PC-9 (cell line): ENCODE data around the gene CTNNA3. TPM values are rescaled to one million over a fixed set of nuclear protein-coding genes. Genes with fewer than 3 reads are reported as not detected.

Source experiments
- BruUV-seq: library from RNA; stranded (reverse); fragments of 400-500 nt; replicated peaks from 2 replicates; lab custom pipeline; 2021; lab: Mats Ljungman, UMichigan
- CTCF ChIA-PET: fragments of 300-600 bp; sonication (Branson Sonifier 250); formaldehyde crosslinking; loops from one replicate; lab custom pipeline; 2022; ENCODE audit warnings: antibody characterized with exemption; lab: Charles Lee
- POLR2A ChIA-PET: fragments of 300-600 bp; sonication (Branson Sonifier 250); formaldehyde crosslinking; loops from one replicate; lab custom pipeline; 2022; ENCODE audit warnings: antibody characterized with exemption; ENCODE audit not compliant: unreplicated experiment; lab: Charles Lee
- DNase-seq, 2 experiments: peaks; one replicate each; pipeline versions ENCODE4 v3.0.0 to v3.0.0-alpha.2; 2015 to 2022; ENCODE audit warnings: mixed read lengths in 1 of 2
- H2AFZ ChIP-seq: fragments of 200-600 bp; sonication (generic); 2 replicates; pipeline ENCODE4 v1.8.1; 2017; ENCODE audit warnings: antibody characterized with exemption
- H3F3A ChIP-seq: fragments of 200-600 bp; sonication (generic); 2 replicates; pipeline ENCODE4 v1.8.1; 2017; ENCODE audit warnings: antibody characterized with exemption, mild to moderate bottlenecking, low read depth; ENCODE audit not compliant: insufficient read depth
- H3K27ac ChIP-seq: fragments of 200-600 bp; sonication (generic); 2 replicates; pipeline ENCODE4 v1.6.1; 2016; ENCODE audit warnings: mixed run types
- H3K27me3 ChIP-seq: fragments of 200-600 bp; sonication (generic); 2 replicates; pipeline ENCODE4 v1.6.1; 2016; ENCODE audit warnings: low read depth, mixed run types; ENCODE audit not compliant: insufficient read depth
- H3K36me3 ChIP-seq: fragments of 200-600 bp; sonication (generic); 2 replicates; pipeline ENCODE4 v1.6.1; 2016; ENCODE audit warnings: low read depth, mixed run types
- H3K4me1 ChIP-seq: fragments of 200-600 bp; sonication (generic); replicated peaks from 2 replicates; pipeline ENCODE4 v1.6.1; 2016; ENCODE audit warnings: mixed run types; ENCODE audit not compliant: insufficient read depth
- H3K4me2 ChIP-seq: fragments of 200-600 bp; sonication (generic); 2 replicates; pipeline ENCODE4 v1.6.1; 2017; ENCODE audit warnings: mixed run types
- H3K4me3 ChIP-seq: fragments of 200-600 bp; sonication (generic); 2 replicates; pipeline ENCODE4 v1.6.1; 2016; ENCODE audit warnings: mixed run types
- H3K79me2 ChIP-seq: fragments of 200-600 bp; sonication (generic); 2 replicates; pipeline ENCODE4 v1.6.1; 2017; ENCODE audit warnings: low read depth, mixed run types
- H3K9me2 ChIP-seq: fragments of 200-600 bp; sonication (generic); 2 replicates; pipeline ENCODE4 v1.8.1; 2017; ENCODE audit warnings: mild to moderate bottlenecking; ENCODE audit not compliant: insufficient read depth
- H3K9me3 ChIP-seq: fragments of 200-600 bp; sonication (generic); 2 replicates; pipeline ENCODE4 v1.8.1; 2016; ENCODE audit warnings: low read depth; ENCODE audit not compliant: insufficient read depth
- H4K20me1 ChIP-seq: fragments of 200-600 bp; sonication (generic); 2 replicates; pipeline ENCODE4 v1.8.1; 2017; ENCODE audit not compliant: insufficient read depth
- EZH2 ChIP-seq: fragments of 200-600 bp; sonication (generic); IDR thresholded peaks from 2 replicates; pipeline ENCODE4 v1.8.0; 2017; ENCODE audit warnings: antibody characterized with exemption, low read depth
- intact Hi-C: fragments of 100-400 bp; cut with micrococcal nuclease; formaldehyde crosslinking; loops from one replicate; pipeline ENCODE4 v1.10.0; 2022; ENCODE audit not compliant: unreplicated experiment
- total RNA-seq: library from RNA; stranded (reverse); gene quantifications from 2 replicates; pipeline ENCODE4 v1.2.3, GENCODE V29; 2021
- TF ChIP-seq, protein P1 (sequence below): fragments of 200-600 bp; sonication (generic); conservative IDR thresholded peaks from 2 replicates; pipeline ENCODE4 v1.6.1; 2017; ENCODE audit warnings: mixed run types, antibody characterized with exemption, mild to moderate bottlenecking, moderate library complexity

CTNNA3 gene
- total RNA-seq, 1 experiment from 2014 or later: not detected

DNA sequence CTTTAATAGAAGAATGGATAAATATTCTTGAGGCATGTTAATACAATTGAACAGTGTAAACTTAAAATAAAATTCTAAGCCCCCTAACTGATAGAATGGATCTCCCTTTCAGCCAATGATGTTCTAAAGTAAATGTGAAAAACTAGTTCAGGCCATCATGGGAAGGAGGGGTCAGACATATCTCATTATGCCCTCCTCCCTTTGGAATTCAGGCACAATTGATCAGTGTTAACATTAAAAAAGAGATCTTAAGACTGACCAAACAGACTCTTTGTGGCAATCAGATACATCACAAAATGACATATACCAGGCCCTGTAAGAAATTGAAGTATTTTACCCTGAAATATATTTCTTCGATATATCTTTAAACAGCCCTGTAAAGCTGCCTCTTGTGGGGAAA is 1453.1 kb downstream of the CTNNA3 start:
- POLR2A ChIA-PET: no interaction called here
- no TSS peak for BruUV-seq
- no peak for TF ChIP-seq EZH2
- TF ChIP-seq, protein P1, sequence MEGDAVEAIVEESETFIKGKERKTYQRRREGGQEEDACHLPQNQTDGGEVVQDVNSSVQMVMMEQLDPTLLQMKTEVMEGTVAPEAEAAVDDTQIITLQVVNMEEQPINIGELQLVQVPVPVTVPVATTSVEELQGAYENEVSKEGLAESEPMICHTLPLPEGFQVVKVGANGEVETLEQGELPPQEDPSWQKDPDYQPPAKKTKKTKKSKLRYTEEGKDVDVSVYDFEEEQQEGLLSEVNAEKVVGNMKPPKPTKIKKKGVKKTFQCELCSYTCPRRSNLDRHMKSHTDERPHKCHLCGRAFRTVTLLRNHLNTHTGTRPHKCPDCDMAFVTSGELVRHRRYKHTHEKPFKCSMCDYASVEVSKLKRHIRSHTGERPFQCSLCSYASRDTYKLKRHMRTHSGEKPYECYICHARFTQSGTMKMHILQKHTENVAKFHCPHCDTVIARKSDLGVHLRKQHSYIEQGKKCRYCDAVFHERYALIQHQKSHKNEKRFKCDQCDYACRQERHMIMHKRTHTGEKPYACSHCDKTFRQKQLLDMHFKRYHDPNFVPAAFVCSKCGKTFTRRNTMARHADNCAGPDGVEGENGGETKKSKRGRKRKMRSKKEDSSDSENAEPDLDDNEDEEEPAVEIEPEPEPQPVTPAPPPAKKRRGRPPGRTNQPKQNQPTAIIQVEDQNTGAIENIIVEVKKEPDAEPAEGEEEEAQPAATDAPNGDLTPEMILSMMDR: no peak
- H3K4me1 ChIP-seq: no peaks in the 10 kb centered on the region; the same call in 1 of the 2 replicates
- intact Hi-C loops: no loop called here
- H3F3A ChIP-seq: no peaks in the 10 kb centered on the region
- no peak for DNase-seq
- H3K79me2 ChIP-seq: no peaks in the 10 kb centered on the region
- CTCF ChIA-PET: no interaction called here
- no peaks in the 10 kb centered on the region for H3K27me3 ChIP-seq
- no peaks in the 10 kb centered on the region for H3K9me2 ChIP-seq
- no peak overlapping the region for H2AFZ ChIP-seq
- no peak overlapping the region for H3K27ac ChIP-seq
- no peak overlapping the region for H3K4me2 ChIP-seq
- H4K20me1 ChIP-seq: no peaks in the 10 kb centered on the region
- no peaks in the 10 kb centered on the region for H3K9me3 ChIP-seq
- H3K4me3 ChIP-seq: no peak overlapping the region
- H3K36me3 ChIP-seq: no peaks in the 10 kb centered on the region

DNA sequence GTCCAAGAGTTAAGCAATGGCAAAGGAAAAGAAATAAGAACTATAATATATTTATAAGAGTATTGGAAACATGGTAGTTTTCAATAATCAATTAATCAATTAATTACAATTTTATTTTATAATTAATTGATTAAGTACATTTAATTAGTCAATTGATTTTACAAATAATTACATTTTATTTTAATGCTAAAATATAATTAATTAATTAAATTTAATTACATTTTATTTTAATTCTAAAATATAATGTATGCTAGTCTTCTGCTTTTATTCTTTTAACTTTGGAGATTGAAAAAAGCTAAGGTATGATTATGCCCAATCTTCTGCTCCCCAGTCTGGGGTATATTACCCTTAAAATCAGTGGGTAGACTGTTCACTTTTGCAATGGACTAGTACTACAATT is 1456.9 kb downstream of the CTNNA3 start:
- no peak overlapping the region for H3K27ac ChIP-seq
- no peak overlapping the region for H3K4me3 ChIP-seq
- no peaks in the 10 kb centered on the region for H3K9me2 ChIP-seq
- H3K27me3 ChIP-seq: no peaks in the 10 kb centered on the region
- no TSS peak for BruUV-seq
- no peaks in the 10 kb centered on the region for H3K79me2 ChIP-seq
- intact Hi-C loops: no loop called here
- CTCF ChIA-PET: no interaction called here
- no peaks in the 10 kb centered on the region for H4K20me1 ChIP-seq
- no peaks in the 10 kb centered on the region; the same call in 1 of the 2 replicates for H3K4me1 ChIP-seq
- no peak for DNase-seq
- no peak overlapping the region for H2AFZ ChIP-seq
- no peak overlapping the region for H3K4me2 ChIP-seq
- POLR2A ChIA-PET: no interaction called here
- H3K9me3 ChIP-seq: no peaks in the 10 kb centered on the region
- no peaks in the 10 kb centered on the region for H3K36me3 ChIP-seq
- H3F3A ChIP-seq: no peaks in the 10 kb centered on the region
- no peak for TF ChIP-seq EZH2
- TF ChIP-seq, protein P1: no peak

DNA sequence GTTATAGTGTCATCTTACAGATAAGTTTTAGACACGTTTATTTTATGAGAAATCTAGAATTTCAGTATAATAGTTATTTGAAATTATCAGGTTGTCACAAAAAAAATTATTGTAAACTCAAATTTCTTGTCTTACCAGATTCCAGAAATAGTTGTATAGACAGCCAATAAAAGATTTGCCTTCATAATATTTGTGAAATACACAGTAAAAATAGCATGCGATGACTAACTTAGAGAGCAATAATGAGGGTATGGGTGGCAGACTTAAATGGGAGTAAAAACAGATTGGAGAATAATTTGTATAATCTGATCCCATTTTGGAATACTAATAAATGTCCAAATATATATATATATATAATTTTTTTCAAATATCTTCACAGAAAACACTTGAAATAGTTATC is 1457.7 kb downstream of the CTNNA3 start:
- Histone ChIP-seq H3K4me3 (no peak overlapping the region), H3F3A (no peaks in the 10 kb centered on the region), H3K36me3 (no peaks in the 10 kb centered on the region), H3K27me3 (no peaks in the 10 kb centered on the region), H3K9me2 (no peaks in the 10 kb centered on the region), H3K79me2 (no peaks in the 10 kb centered on the region), H3K4me2 (no peak overlapping the region), H4K20me1 (no peaks in the 10 kb centered on the region), H3K4me1 (no peaks in the 10 kb centered on the region; the same call in 1 of the 2 replicates), H3K27ac (no peak overlapping the region), H3K9me3 (no peaks in the 10 kb centered on the region), H2AFZ (no peak overlapping the region)
- no peak for DNase-seq
- POLR2A ChIA-PET: no interaction called here
- no TSS peak for BruUV-seq
- intact Hi-C loops: no loop called here
- TF ChIP-seq, protein P1: no peak
- no peak for TF ChIP-seq EZH2
- CTCF ChIA-PET: no interaction called here
